Upper lobe of left lung (tissue), 4 donors: ENCODE results near the gene NME1.

Experiments
- CTCF ChIP-seq, 6 experiments: fragments of 450-650 bp in 4 of 6; fragments of 200-600 bp in 2 of 6; sonication (generic) in 2 of 6; IDR thresholded peaks; one replicate each; pipeline ENCODE4 v1.5.1; 2016 to 2019; ENCODE audit warnings: antibody characterized with exemption in 6 of 6
- EP300 ChIP-seq, 4 donors: sonication (generic); formaldehyde crosslinking; IDR thresholded peaks; one replicate each; pipeline ENCODE4 v1.5.1; 2017; ENCODE audit warnings: antibody characterized with exemption in 4 of 4, control low read depth in 2 of 4
- POLR2A ChIP-seq, 4 donors: fragments of 450-650 bp; IDR thresholded peaks; one replicate each; pipeline ENCODE4 v1.5.1; 2016 to 2017; ENCODE audit warnings: antibody characterized with exemption in 4 of 4, mild to moderate bottlenecking in 2 of 4
- POLR2AphosphoS5 ChIP-seq, 2 donors: sonication (generic); formaldehyde crosslinking; IDR thresholded peaks; one replicate each; pipeline ENCODE4 v1.5.1; 2017; ENCODE audit warnings: antibody characterized with exemption in 2 of 2

- TF ChIP-seq CTCF (IDR thresholded peaks at IDR 0.05) (peak; percentile 63 to 70 (median 67)), POLR2AphosphoS5 (IDR thresholded peaks at IDR 0.05) (no peak), EP300 (IDR thresholded peaks at IDR 0.05) (no peak), POLR2A (IDR thresholded peaks at IDR 0.05) (no peak)
Observed at GRCh38 chr17:51166987-51167931, 13.9 kb downstream of the NME1 start.
